ENCODE data around the gene APLP2.

DNA sequence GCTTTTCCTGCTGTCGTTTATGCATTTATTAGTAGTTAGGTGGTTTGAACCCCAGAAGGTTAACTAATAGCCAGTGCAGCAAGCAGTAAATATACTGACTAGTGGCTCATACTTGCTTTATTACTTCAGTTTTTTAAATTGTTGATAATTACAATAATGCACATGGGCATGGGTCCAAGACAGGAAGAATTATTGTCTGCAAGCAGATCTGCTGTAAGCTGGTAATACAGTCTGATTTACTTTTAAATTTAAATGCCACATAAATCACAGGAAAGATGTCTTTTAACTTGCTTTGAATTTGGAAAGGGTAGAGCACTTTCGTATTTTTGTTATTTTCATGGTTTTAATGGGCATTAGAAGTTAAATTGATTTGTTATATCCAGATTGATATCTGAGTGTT lies 27.1 kb downstream of the APLP2 start:
- no peak for TF ChIP-seq EP300 (IDR thresholded peaks at IDR 0.05)
- TF ChIP-seq, protein P1, sequence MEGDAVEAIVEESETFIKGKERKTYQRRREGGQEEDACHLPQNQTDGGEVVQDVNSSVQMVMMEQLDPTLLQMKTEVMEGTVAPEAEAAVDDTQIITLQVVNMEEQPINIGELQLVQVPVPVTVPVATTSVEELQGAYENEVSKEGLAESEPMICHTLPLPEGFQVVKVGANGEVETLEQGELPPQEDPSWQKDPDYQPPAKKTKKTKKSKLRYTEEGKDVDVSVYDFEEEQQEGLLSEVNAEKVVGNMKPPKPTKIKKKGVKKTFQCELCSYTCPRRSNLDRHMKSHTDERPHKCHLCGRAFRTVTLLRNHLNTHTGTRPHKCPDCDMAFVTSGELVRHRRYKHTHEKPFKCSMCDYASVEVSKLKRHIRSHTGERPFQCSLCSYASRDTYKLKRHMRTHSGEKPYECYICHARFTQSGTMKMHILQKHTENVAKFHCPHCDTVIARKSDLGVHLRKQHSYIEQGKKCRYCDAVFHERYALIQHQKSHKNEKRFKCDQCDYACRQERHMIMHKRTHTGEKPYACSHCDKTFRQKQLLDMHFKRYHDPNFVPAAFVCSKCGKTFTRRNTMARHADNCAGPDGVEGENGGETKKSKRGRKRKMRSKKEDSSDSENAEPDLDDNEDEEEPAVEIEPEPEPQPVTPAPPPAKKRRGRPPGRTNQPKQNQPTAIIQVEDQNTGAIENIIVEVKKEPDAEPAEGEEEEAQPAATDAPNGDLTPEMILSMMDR (IDR thresholded peaks at IDR 0.05): no peak
